CD8-positive, alpha-beta memory T cell (primary cell): ENCODE measurements around the gene RPL10. TPM values are rescaled to one million over a fixed set of nuclear protein-coding genes. Genes with fewer than 3 reads are reported as not detected.

Source experiments
- polyA plus RNA-seq: library from polyadenylated mRNA; unstranded; fragments of 300-500 nt; fragmentation: Illumina TruSeq; gene quantifications from one replicate; pipeline ENCODE4 v1.2.3, GENCODE V29; 2021
- total RNA-seq, 2 experiments: library from RNA; stranded (reverse); gene quantifications; one replicate each; pipeline ENCODE4 v1.2.3, GENCODE V29; 2021

The RPL10 gene
- total and polyA plus RNA-seq, 3 experiments from 2014 or later = 3,198 to 4,855 (median 3,218) TPM

Other genes starting within 250 kb of the RPL10 start
- not detected for gene OPN1MW, start 215.8 kb upstream of the RPL10 start, total RNA-seq
- not detected for gene OPN1MW, start 215.8 kb upstream of the RPL10 start, polyA plus RNA-seq
- not detected for gene OPN1MW2, start 178.6 kb upstream of the RPL10 start, total RNA-seq
- not detected for gene OPN1MW2, start 178.6 kb upstream of the RPL10 start, polyA plus RNA-seq
- not detected for gene OPN1MW3, start 140.8 kb upstream of the RPL10 start, total RNA-seq
- not detected for gene OPN1MW3, start 140.8 kb upstream of the RPL10 start, polyA plus RNA-seq
- not detected for gene TEX28, start 103.3 kb upstream of the RPL10 start, total RNA-seq
- not detected for gene TEX28, start 103.3 kb upstream of the RPL10 start, polyA plus RNA-seq
- under 1 TPM in 1 of 2 experiments, not detected in 1; 0.18 TPM for gene TKTL1, start 102.6 kb upstream of the RPL10 start, total RNA-seq
- 8.7 TPM for gene TKTL1, start 102.6 kb upstream of the RPL10 start, polyA plus RNA-seq
- gene FLNA, start 23.7 kb upstream of the RPL10 start, total RNA-seq = 1,000 to 10,000 TPM; 1,299 to 1,356 TPM
- gene FLNA, start 23.7 kb upstream of the RPL10 start, polyA plus RNA-seq = 799 TPM
- gene EMD, start 19.1 kb upstream of the RPL10 start, total RNA-seq = 100 to 1,000 TPM; 107 to 119 TPM
- 37.2 TPM for gene EMD, start 19.1 kb upstream of the RPL10 start, polyA plus RNA-seq
- gene DNASE1L1, start 10.9 kb downstream of the RPL10 start, total RNA-seq = 10 to 100 TPM in 1 of 2 experiments, 1 to 10 TPM in 1; 9.8 to 10.1 TPM
- gene DNASE1L1, start 10.9 kb downstream of the RPL10 start, polyA plus RNA-seq = 19.1 TPM
- 10 to 100 TPM; 51.9 to 52.3 TPM for gene TAFAZZIN, start 13.2 kb downstream of the RPL10 start, total RNA-seq
- 41.4 TPM for gene TAFAZZIN, start 13.2 kb downstream of the RPL10 start, polyA plus RNA-seq
- gene ATP6AP1, start 30.3 kb downstream of the RPL10 start, total RNA-seq = 10 to 100 TPM; 43.0 to 43.2 TPM
- gene ATP6AP1, start 30.3 kb downstream of the RPL10 start, polyA plus RNA-seq = 129 TPM
- gene GDI1, start 38.8 kb downstream of the RPL10 start, total RNA-seq = 100 to 1,000 TPM; 107 to 113 TPM
- gene GDI1, start 38.8 kb downstream of the RPL10 start, polyA plus RNA-seq = 49.1 TPM
- gene FAM50A, start 45.8 kb downstream of the RPL10 start, total RNA-seq = 10 to 100 TPM; 79.5 to 81.3 TPM
- 59.6 TPM for gene FAM50A, start 45.8 kb downstream of the RPL10 start, polyA plus RNA-seq
- 10 to 100 TPM; 34.1 to 39.2 TPM for gene PLXNA3, start 59.9 kb downstream of the RPL10 start, total RNA-seq
- gene PLXNA3, start 59.9 kb downstream of the RPL10 start, polyA plus RNA-seq = 0.79 TPM
- gene LAGE3, start 80.9 kb downstream of the RPL10 start, total RNA-seq = 10 to 100 TPM; 72.5 to 74.6 TPM
- gene LAGE3, start 80.9 kb downstream of the RPL10 start, polyA plus RNA-seq = 51.2 TPM
- gene UBL4A, start 88.2 kb downstream of the RPL10 start, total RNA-seq = 10 to 100 TPM; 58.9 to 64.3 TPM
- gene UBL4A, start 88.2 kb downstream of the RPL10 start, polyA plus RNA-seq = 55.3 TPM
- gene SLC10A3, start 92.3 kb downstream of the RPL10 start, total RNA-seq = 10 to 100 TPM; 40.8 to 45.7 TPM
- gene SLC10A3, start 92.3 kb downstream of the RPL10 start, polyA plus RNA-seq = 81.0 TPM
- 10 to 100 TPM; 28.4 to 29.4 TPM for gene FAM3A, start 117.9 kb downstream of the RPL10 start, total RNA-seq
- gene FAM3A, start 117.9 kb downstream of the RPL10 start, polyA plus RNA-seq = 29.6 TPM
- 100 to 1,000 TPM; 108 to 116 TPM for gene G6PD, start 148.5 kb downstream of the RPL10 start, total RNA-seq
- gene G6PD, start 148.5 kb downstream of the RPL10 start, polyA plus RNA-seq = 10.7 TPM
- gene IKBKG, start 149.2 kb downstream of the RPL10 start, total RNA-seq = 10 to 100 TPM; 33.9 to 35.4 TPM
- gene IKBKG, start 149.2 kb downstream of the RPL10 start, polyA plus RNA-seq = 34.8 TPM
- gene CTAG1A, start 186.8 kb downstream of the RPL10 start, total RNA-seq = not detected
- gene CTAG1A, start 186.8 kb downstream of the RPL10 start, polyA plus RNA-seq = not detected
- gene CTAG1B, start 220.9 kb downstream of the RPL10 start, total RNA-seq = not detected
- gene CTAG1B, start 220.9 kb downstream of the RPL10 start, polyA plus RNA-seq = not detected